AG09319 (cell line): Measurements from ENCODE around the gene ADAM22.

Experiments used
- DNase-seq: peaks from one replicate; pipeline ENCODE4 v3.0.0-alpha.2; 2010; ENCODE audit warnings: low read depth; ENCODE audit errors: extremely low read depth
- TF ChIP-seq, protein P1 (sequence below): IDR thresholded peaks from 2 replicates; pipeline ENCODE4 v1.5.1; 2011; ENCODE audit warnings: low read depth, mild to moderate bottlenecking, inconsistent platforms, low read length, moderate library complexity

ADAM22 gene

DNA sequence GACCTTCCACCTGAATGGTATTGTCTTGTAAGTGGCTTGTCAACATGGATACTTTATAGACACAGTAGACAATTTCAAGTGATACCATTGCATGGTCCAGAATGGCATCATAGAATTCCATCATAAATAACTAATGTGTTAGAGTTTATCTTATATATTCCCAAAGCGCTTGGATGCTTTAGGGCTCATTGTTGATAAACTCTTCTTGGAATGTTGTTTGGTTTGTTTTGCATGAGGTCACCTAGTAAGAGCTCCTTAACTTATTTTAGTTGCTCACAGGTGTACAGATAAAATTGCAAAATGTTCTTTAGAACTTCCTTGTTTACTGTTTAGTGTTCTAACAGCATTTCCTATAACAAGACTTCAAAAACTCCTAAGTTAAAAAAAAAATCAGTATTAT lies 249.0 kb downstream of the ADAM22 start:
- TF ChIP-seq, protein P1, sequence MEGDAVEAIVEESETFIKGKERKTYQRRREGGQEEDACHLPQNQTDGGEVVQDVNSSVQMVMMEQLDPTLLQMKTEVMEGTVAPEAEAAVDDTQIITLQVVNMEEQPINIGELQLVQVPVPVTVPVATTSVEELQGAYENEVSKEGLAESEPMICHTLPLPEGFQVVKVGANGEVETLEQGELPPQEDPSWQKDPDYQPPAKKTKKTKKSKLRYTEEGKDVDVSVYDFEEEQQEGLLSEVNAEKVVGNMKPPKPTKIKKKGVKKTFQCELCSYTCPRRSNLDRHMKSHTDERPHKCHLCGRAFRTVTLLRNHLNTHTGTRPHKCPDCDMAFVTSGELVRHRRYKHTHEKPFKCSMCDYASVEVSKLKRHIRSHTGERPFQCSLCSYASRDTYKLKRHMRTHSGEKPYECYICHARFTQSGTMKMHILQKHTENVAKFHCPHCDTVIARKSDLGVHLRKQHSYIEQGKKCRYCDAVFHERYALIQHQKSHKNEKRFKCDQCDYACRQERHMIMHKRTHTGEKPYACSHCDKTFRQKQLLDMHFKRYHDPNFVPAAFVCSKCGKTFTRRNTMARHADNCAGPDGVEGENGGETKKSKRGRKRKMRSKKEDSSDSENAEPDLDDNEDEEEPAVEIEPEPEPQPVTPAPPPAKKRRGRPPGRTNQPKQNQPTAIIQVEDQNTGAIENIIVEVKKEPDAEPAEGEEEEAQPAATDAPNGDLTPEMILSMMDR, result no peak
- DNase-seq, result no peak

DNA sequence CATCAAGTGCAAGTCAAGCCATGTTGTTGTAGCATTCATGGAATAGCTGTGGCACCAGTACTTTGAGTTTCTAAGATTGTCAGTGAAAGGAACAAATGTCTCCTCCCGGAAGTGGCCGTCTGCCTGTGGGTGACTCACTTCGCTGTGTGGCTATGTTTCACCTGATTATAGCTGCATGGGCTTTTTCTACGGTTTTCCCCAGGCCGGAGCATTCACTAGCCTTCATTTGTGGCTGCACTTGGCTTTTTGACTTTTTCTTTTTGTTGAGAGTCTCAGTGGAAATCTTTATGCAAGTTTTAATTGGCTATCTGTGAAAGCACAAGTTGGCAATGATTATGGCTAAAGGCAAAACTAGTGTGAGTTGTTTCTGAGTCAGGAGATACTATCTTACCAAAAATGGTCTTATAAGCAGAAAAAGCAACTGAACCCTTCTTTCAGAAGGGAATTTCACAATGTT lies 250.8 kb downstream of the ADAM22 start:
- no peak for DNase-seq
- TF ChIP-seq, protein P1, result no peak

DNA sequence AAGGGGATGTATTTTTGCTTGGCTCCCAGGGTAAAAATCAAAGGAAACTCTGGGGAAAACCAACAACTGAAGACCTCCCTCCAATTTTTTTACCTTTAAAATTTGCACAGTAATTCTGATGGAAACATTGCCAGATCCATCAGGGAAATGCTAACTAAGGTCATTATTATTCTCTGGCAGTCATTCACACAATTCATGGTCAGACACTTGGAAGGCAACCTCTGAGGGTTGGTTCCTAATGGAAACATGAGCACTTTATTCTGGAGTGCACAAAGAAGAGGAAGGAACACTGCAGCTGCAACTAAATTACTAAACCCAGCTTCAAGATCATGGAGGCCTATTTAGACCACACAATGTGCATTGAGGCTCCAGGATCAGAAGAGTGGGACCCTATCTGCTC lies 251.6 kb downstream of the ADAM22 start:
- DNase-seq, result no peak
- TF ChIP-seq, protein P1, result no peak

DNA sequence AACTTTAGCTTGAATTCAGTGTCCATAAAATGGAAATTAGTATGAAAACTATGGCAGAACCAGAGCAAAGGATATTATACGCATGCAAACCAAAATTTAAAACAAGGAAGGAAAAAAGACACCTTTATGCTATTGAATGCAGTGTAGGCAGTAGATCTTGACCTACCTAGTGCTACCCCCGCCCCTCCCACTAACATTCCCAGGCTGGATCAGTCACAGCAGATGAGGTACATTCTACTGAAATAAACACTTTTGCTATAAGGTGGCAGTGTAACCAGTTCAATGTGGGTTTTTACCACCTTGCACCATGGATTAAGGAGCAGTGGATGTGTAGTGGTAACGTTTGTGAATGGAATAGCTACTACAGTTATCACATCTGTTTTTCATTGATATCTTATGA lies 257.9 kb downstream of the ADAM22 start:
- TF ChIP-seq, protein P1, result no peak
- DNase-seq, result no peak

DNA sequence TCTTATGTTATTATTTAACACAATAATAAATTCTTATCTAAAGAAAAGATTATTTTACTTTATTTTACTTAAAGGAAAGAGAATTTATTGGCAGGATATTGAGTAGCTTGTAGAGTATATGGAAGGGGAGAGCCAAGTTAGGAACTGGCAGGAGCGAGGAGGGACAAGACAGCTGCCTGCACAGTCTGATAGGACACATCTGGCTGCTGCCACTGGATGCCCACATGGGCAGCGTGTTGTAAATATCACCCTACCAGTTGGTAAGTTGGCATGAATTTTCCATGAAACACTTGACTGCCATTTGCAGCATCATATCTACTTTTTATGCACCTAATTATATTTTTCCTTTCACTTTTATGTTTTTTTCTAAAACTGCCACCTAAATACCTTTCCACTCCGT lies 266.2 kb downstream of the ADAM22 start:
- DNase-seq, result no peak
- TF ChIP-seq, protein P1, result no peak

DNA sequence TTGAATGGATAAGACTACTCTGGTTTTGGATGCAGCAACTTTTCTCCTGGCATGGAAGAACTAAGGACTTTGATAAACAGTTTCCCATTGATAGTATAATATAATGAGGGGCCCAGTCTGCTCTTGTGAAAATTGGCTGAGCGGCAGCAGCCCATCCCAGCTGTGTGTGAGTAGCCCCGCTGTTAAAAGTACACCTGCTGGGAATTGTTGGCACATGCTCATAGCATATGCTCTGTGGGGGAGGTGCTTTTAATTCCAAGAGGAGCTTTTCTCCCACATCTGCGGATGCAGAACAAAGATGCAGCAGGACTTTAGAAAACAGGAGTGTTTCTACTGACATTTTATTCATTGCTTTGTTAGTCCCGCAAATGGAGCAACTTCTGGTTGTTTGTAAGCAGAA lies 266.7 kb downstream of the ADAM22 start:
- no peak for DNase-seq
- TF ChIP-seq, protein P1, result no peak

DNA sequence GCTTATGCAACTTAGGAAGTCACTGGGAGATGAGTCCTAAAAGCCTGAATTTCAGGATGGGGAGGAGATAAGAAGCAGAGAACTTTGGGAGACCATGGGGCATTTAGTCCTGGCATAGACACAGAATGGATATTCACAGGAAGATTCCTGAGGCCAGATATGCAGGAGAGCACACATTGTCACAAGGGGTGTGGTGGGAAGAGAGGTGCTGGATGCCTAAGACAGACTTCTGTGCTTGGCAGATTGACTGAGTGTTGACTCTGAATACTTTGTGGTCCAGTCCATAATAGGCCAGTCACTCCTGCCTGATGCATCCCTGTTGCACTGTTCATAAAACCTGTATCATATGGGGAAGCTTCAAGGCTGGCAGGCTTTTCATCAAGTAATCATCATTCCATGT lies 267.3 kb downstream of the ADAM22 start:
- TF ChIP-seq, protein P1, result no peak
- DNase-seq, result no peak
